HS-27A (cell line): ENCODE data around the gene GPAM.

Source experiments
- DNase-seq: peaks from one replicate; pipeline ENCODE4 v3.0.0-alpha.2; 2012; ENCODE audit warnings: low read depth, missing footprints

Gene GPAM

GRCh38 chr10:112182784-112183328 is 709 bp downstream of the GPAM start:
- no peak for DNase-seq

GRCh38 chr10:112177247-112177646 is 6.3 kb downstream of the GPAM start:
- no peak for DNase-seq

GRCh38 chr10:112176543-112176942 is 7.0 kb downstream of the GPAM start:
- no peak for DNase-seq

- no peak for DNase-seq
Observed at GRCh38 chr10:112175409-112175808, 8.2 kb downstream of the GPAM start.

- DNase-seq: no peak
Observed at GRCh38 chr10:112173206-112173605, 10.4 kb downstream of the GPAM start.

GRCh38 chr10:112168733-112169132 is 14.8 kb downstream of the GPAM start:
- DNase-seq: no peak

- DNase-seq: no peak
Observed at GRCh38 chr10:112166800-112167199, 16.8 kb downstream of the GPAM start.

- DNase-seq: no peak
Observed at GRCh38 chr10:112161757-112162518, 21.6 kb downstream of the GPAM start.

GRCh38 chr10:112160834-112161233 is 22.7 kb downstream of the GPAM start:
- DNase-seq: no peak

- DNase-seq: no peak
Observed at GRCh38 chr10:112159469-112159868, 24.1 kb downstream of the GPAM start.

GRCh38 chr10:112151524-112152039 is 32.0 kb downstream of the GPAM start:
- no peak for DNase-seq

GRCh38 chr10:112148331-112148730 is 35.2 kb downstream of the GPAM start:
- no peak for DNase-seq

- DNase-seq: no peak
Observed at GRCh38 chr10:112146799-112147198, 36.8 kb downstream of the GPAM start.

- DNase-seq: no peak
Observed at GRCh38 chr10:112145263-112145662, 38.3 kb downstream of the GPAM start.

- DNase-seq: no peak
Observed at GRCh38 chr10:112143420-112143819, 40.1 kb downstream of the GPAM start.

- no peak for DNase-seq
Observed at GRCh38 chr10:112141292-112141691, 42.3 kb downstream of the GPAM start.

- DNase-seq: peak; percentile 12
Observed at GRCh38 chr10:112140110-112140970, 43.2 kb downstream of the GPAM start.

- DNase-seq: no peak
Observed at GRCh38 chr10:112139176-112139575, 44.4 kb downstream of the GPAM start.

- no peak for DNase-seq
Observed at GRCh38 chr10:112137154-112137987, 46.2 kb downstream of the GPAM start.

GRCh38 chr10:112136486-112137153 is 46.9 kb downstream of the GPAM start:
- DNase-seq: no peak

GRCh38 chr10:112135604-112136003 is 48.0 kb downstream of the GPAM start:
- no peak for DNase-seq
